NCI-H2107 (cell line): Measurements from ENCODE around the gene ERCC6.

Experiments used
- DNase-seq: peaks from one replicate; lab custom pipeline; 2025; lab: John Stamatoyannopoulos, UW

The ERCC6 gene

GRCh38 chr10:49512121-49512809 lies 26.7 kb downstream of the ERCC6 start:
- no peak for DNase-seq

GRCh38 chr10:49509771-49510303 lies 29.1 kb downstream of the ERCC6 start:
- DNase-seq: no peak

GRCh38 chr10:49508654-49509053 lies 30.3 kb downstream of the ERCC6 start:
- DNase-seq: no peak

DNA sequence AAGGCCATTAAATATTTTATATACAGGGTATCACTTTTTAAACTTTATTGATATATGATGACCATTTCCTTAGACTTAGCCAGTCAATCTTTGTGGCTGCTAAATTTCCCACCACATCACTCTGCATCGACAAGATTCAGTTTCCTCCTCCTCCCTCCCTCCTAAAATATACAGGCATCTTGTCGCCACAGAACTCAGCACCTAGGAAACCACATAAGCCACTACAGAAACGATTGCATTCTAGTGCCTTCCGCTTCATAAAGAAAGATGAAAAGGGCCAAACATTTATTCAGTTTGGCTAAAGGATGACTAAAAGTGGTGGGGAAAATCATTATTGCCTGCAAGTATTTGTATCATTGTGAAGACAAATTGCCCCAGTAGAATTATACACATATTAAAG lies 30.7 kb downstream of the ERCC6 start:
- no peak for DNase-seq

DNA sequence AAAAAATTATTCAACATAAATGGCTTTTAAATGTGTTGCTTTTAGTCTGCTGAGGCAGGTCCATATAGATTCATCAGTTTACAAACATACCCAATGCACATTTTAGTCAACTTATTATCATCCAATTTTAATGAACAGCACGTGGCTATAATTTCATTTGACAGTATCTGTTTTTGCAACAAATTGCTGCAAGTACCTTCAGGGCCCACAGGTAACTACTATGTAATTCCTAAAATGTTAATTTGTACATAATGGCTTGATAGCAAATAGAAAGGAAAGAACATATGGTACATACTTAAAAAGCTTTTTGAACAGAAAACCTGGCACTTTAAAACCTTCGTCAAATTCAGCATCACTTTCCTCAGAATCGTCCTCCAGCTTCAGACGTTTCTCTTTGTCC lies 33.3 kb downstream of the ERCC6 start:
- DNase-seq: no peak

DNA sequence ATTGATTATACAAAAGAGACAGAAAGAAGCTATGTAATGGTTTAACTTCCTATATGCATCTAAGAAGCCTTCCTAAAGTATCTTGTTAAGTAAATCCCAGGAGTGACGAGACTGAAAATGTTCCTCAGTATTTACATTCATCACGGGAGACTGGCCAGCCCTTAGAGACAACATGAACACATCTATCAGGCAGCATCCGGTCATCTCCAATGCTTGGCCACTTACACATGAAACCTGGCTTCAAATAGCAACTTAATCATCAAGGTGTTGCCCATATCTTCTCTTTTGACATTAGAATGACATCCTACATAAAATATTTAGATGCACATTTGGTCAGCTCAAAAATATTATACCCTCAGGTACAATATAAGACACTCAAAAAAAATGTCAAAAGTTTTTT lies 33.8 kb downstream of the ERCC6 start:
- no peak for DNase-seq

DNA sequence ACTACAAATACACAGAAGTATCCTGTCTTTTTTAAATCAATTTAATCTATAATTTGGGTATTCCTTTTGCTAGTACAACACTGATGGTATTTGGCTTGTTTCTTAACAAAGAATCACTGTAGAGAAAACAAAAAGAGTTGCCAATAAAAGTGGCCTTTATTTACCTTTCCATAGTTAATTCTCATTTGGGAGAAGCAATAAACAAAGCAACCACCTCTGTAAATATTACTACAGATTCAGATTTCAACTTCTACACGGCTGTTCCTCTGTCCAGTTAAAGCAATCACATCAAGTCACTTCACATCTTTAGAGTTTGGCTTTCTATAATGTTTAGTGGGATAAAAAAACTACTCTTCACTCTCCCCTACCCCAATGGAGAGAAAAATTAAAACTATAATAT lies 34.4 kb downstream of the ERCC6 start:
- no peak for DNase-seq

DNA sequence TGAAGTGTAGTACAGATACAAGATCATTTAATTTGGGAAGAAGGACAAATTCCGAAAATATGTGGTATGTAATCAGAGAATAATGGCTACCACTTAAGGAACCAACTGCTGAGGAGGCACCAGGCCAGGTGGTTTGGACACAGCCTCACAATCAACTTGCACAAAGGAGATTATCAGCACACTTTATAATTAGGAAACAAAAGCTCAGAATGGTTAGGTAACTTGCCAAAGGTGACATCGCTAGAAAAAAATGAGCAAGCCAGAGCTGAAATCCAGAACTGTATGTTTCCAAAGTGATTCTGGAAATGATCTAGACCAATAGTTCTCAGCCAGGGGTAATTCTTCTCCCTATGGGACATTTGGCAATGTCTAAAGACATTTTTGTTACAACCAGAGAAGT lies 36.6 kb downstream of the ERCC6 start:
- no peak for DNase-seq

DNA sequence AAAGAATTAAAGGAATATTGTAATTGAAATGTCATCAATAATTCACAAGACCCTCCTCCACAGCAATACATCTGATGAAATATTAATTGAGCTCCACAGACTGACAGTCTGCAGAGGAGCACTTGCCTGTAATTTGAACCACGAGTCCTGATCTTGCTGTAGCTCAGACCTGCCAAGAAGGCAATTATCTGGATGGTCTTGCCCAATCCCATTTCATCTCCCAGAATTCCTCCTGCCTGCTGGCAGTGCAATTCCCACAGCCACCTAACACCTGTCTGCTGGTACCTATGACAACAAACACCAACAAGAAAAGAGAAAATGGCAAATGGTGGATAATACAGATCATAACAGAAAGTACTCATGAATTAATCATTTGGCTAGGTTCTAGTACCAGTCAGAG lies 38.5 kb downstream of the ERCC6 start:
- peak; percentile 21 for DNase-seq

DNA sequence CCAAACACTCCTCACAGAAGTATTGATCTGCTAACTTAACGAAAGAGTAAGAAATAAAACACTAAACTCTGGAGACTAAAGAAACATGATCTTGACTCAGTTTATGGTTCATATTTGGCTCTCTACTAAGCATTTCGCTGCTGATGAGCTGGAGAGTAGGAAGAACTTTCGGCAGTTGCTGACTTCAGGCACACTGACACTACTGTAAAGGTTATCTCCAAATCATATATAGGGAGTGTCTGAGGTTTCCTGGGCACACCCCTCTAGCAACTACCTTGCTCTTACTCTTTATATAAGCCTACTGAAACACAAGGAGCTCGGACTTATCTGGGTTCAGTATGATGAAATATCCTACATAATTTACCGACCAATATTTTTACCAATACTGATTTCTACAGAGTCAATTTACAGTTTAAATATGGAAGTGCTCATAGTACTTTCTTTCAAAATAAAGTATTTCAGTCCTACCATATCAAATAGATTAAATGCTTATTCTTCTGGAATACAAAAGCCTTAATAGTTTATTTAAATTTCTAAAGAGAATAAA lies 39.5 kb downstream of the ERCC6 start:
- no peak for DNase-seq

GRCh38 chr10:49498425-49498824 lies 40.5 kb downstream of the ERCC6 start:
- DNase-seq: no peak

DNA sequence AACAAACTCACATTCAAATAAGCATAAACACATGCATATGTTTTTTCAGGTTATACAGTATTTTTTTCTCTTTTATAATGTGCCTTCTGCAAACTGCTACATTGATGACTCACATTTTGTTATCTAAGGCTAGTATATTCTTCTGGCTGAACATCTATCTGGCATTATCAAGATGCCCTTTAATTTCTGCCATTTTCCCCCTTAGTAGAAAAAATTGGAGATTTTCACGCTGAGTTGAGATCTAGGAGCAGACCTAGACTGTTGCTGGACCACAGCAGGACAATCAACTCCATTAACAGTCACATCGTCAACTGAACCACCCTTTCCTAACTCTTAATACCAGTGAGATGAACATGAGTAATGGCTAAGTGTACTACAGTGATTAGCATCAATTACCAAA lies 41.6 kb downstream of the ERCC6 start:
- no peak for DNase-seq

GRCh38 chr10:49488056-49488717 lies 50.7 kb downstream of the ERCC6 start:
- no peak for DNase-seq

DNA sequence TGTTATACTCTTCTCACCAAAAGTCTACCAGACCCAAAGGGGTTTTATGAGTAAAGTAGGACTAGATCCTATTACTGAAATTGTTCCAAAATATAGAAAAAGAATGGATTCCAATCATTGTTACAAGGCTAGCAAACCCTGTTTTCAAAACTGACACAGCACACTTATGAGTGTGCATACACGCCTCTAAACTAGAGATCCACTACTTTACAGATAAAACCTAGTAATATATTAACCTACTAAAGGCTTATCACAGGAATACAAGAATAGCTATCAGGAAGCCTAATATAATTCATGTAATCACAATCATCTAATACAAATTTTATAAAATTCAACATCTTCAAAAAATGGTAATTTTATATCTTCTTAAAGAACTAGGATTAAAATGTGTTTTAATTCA lies 52.2 kb downstream of the ERCC6 start:
- no peak for DNase-seq

GRCh38 chr10:49486009-49486408 lies 52.9 kb downstream of the ERCC6 start:
- no peak for DNase-seq

- DNase-seq: no peak
These were observed 54.3 kb downstream of the ERCC6 start for GRCh38 chr10:49484486-49485235.

GRCh38 chr10:49478819-49479218 lies 60.1 kb downstream of the ERCC6 start:
- DNase-seq: no peak

- DNase-seq: no peak
These were observed 64.0 kb downstream of the ERCC6 start for GRCh38 chr10:49474901-49475300.

DNA sequence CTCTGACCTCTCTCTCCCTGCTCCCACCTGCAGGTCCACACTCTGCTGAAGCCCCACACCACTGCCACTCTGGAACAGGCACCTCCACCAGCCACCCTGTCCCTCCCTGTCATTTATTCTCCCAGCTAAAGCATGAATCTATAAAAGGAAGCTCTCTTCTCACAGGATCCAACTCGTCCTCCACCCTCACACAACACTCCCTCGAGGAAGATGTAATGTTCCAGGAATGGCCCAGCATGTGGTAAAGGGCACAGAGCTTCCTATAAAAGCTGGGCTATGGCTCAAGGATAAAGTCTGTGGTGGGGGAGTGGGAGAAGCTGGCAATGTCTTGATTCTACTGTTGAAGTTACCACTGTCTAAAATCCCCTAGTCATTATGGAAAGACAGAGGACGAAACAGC lies 67.4 kb downstream of the ERCC6 start:
- no peak for DNase-seq

- DNase-seq: no peak
These were observed 73.2 kb downstream of the ERCC6 start for GRCh38 chr10:49465736-49466135.
